Measurements from ENCODE around the gene BMPER. TPM values are rescaled to one million over a fixed set of nuclear protein-coding genes. Genes with fewer than 3 reads are reported as not detected.

Gene BMPER
- total RNA-seq, 2 experiments from 2014 or later = not detected

DNA sequence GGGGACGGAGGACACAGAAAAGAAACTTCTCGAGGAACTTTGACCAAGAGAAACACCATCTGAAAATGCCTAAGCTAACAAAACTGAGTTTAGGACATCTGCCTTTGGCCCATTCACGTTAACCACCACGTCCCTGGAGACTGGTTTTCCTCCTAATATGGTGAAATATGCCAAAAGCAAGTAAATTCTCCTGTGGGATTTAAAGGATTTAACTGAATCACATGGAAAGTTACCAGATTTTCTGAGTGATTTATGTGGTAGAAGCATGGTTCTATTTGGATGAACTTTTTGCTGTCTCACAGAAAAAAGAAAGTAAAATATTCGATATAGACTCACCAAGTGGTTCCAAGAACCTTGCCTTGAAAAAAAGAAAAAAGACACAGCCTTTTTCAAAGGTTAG lies 30.4 kb upstream of the BMPER start:
- no peak for DNase-seq
- Histone ChIP-seq H3K27ac (ENCODE audit: low read depth in 1 of 2, low read length in 2 of 2) (no peak overlapping the region), H3K9me3 (ENCODE audit: control insufficient read depth in 1 of 2, insufficient read depth in 1 of 2, low read length in 2 of 2) (no peaks in the 10 kb centered on the region), H3K27me3 (ENCODE audit: control insufficient read depth in 1 of 2, insufficient read depth in 2 of 2, low read length in 2 of 2) (peaks cover 0 to 4% of the 10 kb centered on the region in 2 experiments), H3K36me3 (ENCODE audit: insufficient read depth, low read length) (no peaks in the 10 kb centered on the region), H3K4me1 (ENCODE audit: insufficient read depth, low read length) (no peaks in the 10 kb centered on the region), H3K4me3 (ENCODE audit: low read length) (no peak overlapping the region)
- ChIA-PET POLR2A (no interaction called here), CTCF (no interaction called here)
- Mint-ChIP-seq H3K36me3 (ENCODE audit: low read depth) (no peaks in the 10 kb centered on the region), H3K27me3 (peaks cover 8% of the 10 kb centered on the region), H3K9me3 (no peaks in the 10 kb centered on the region), H3K27ac (no peak overlapping the region), H3K4me1 (ENCODE audit: low read depth) (no peaks in the 10 kb centered on the region), H3K4me3 (no peak overlapping the region)
- TF ChIP-seq CTCF (IDR thresholded peaks at IDR 0.05) = no peak
- ATAC-seq (ENCODE audit: poor library complexity) = no peak
- intact Hi-C loops (cut with DNase I, micrococcal nuclease) = no loop called here

GRCh38 chr7:33876596-33877274 lies 28.6 kb upstream of the BMPER start:
- intact Hi-C loops (cut with DNase I, micrococcal nuclease) = no loop called here
- ChIA-PET POLR2A (no interaction called here), CTCF (no interaction called here)
- H3K36me3 ChIP-seq (ENCODE audit: insufficient read depth, low read length) = no peaks in the 10 kb centered on the region
- H3K36me3 Mint-ChIP-seq (ENCODE audit: low read depth) = no peaks in the 10 kb centered on the region
- peaks cover 12% of the 10 kb centered on the region for H3K27me3 Mint-ChIP-seq
- no peak overlapping the region for H3K27ac Mint-ChIP-seq
- H3K4me3 ChIP-seq (ENCODE audit: low read length) = no peak overlapping the region
- no peaks in the 10 kb centered on the region for H3K9me3 ChIP-seq (ENCODE audit: control insufficient read depth in 1 of 2, insufficient read depth in 1 of 2, low read length in 2 of 2)
- H3K9me3 Mint-ChIP-seq = no peaks in the 10 kb centered on the region
- no peak for TF ChIP-seq CTCF (IDR thresholded peaks at IDR 0.05)
- no peaks in the 10 kb centered on the region for H3K4me1 ChIP-seq (ENCODE audit: insufficient read depth, low read length)
- H3K27ac ChIP-seq (ENCODE audit: low read depth in 1 of 2, low read length in 2 of 2) = no peak overlapping the region
- H3K4me1 Mint-ChIP-seq (ENCODE audit: low read depth) = no peaks in the 10 kb centered on the region
- H3K4me3 Mint-ChIP-seq = no peak overlapping the region
- H3K27me3 ChIP-seq (ENCODE audit: control insufficient read depth in 1 of 2, insufficient read depth in 2 of 2, low read length in 2 of 2) = peaks cover 0 to under 1% of the 10 kb centered on the region in 2 experiments
- no peak for DNase-seq
- no peak for ATAC-seq (ENCODE audit: poor library complexity)

DNA sequence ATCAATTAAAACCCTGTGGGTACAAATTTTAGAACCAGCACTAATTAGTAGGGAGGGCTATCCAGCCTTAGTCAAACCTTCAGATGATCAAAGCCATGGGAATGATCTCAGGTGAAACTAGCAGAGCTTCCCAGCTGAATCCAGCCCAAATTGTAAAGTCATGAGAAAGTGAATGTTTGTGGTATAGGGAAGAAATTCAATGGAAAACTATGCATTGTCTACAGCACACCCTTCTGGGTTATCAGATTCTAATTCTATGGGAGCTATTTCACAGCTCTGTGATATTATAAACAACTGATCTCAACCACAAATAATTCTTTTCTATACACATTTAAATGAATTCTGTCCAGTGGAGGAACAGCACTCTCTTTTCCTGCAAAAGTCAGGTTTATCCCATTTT lies 24.6 kb upstream of the BMPER start:
- H3K9me3 Mint-ChIP-seq = no peaks in the 10 kb centered on the region
- no peak overlapping the region for H3K4me3 Mint-ChIP-seq
- Histone ChIP-seq H3K9me3 (ENCODE audit: control insufficient read depth in 1 of 2, insufficient read depth in 1 of 2, low read length in 2 of 2) (no peaks in the 10 kb centered on the region), H3K4me1 (ENCODE audit: insufficient read depth, low read length) (no peaks in the 10 kb centered on the region), H3K27me3 (ENCODE audit: control insufficient read depth in 1 of 2, insufficient read depth in 2 of 2, low read length in 2 of 2) (peaks cover 0 to 2% of the 10 kb centered on the region in 2 experiments), H3K4me3 (ENCODE audit: low read length) (no peak overlapping the region), H3K27ac (ENCODE audit: low read depth in 1 of 2, low read length in 2 of 2) (no peak overlapping the region), H3K36me3 (ENCODE audit: insufficient read depth, low read length) (no peaks in the 10 kb centered on the region)
- no peak for TF ChIP-seq CTCF (IDR thresholded peaks at IDR 0.05)
- intact Hi-C loops (cut with DNase I, micrococcal nuclease) = no loop called here
- no peak overlapping the region for H3K27ac Mint-ChIP-seq
- POLR2A ChIA-PET = no interaction called here
- CTCF ChIA-PET = no interaction called here
- no peaks in the 10 kb centered on the region for H3K4me1 Mint-ChIP-seq (ENCODE audit: low read depth)
- H3K27me3 Mint-ChIP-seq = peaks cover 12% of the 10 kb centered on the region
- DNase-seq = no peak
- ATAC-seq (ENCODE audit: poor library complexity) = no peak
- H3K36me3 Mint-ChIP-seq (ENCODE audit: low read depth) = no peaks in the 10 kb centered on the region
